ENCODE measurements around the gene AKR1B15. TPM values are rescaled to one million over a fixed set of nuclear protein-coding genes. Genes with fewer than 3 reads are reported as not detected.

Gene AKR1B15
- total RNA-seq, 2 experiments from 2014 or later, result not detected

- DNase-seq, result no peak
- TF ChIP-seq, protein P1, sequence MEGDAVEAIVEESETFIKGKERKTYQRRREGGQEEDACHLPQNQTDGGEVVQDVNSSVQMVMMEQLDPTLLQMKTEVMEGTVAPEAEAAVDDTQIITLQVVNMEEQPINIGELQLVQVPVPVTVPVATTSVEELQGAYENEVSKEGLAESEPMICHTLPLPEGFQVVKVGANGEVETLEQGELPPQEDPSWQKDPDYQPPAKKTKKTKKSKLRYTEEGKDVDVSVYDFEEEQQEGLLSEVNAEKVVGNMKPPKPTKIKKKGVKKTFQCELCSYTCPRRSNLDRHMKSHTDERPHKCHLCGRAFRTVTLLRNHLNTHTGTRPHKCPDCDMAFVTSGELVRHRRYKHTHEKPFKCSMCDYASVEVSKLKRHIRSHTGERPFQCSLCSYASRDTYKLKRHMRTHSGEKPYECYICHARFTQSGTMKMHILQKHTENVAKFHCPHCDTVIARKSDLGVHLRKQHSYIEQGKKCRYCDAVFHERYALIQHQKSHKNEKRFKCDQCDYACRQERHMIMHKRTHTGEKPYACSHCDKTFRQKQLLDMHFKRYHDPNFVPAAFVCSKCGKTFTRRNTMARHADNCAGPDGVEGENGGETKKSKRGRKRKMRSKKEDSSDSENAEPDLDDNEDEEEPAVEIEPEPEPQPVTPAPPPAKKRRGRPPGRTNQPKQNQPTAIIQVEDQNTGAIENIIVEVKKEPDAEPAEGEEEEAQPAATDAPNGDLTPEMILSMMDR (IDR thresholded peaks at IDR 0.05), result no peak
- Mint-ChIP-seq H3K36me3 (ENCODE audit: low read depth) (no peaks in the 10 kb centered on the region), H3K4me1 (ENCODE audit: low read depth) (no peaks in the 10 kb centered on the region), H3K9me3 (no peaks in the 10 kb centered on the region), H3K27ac (no peak overlapping the region), H3K4me3 (no peak overlapping the region), H3K27me3 (peaks cover 45% of the 10 kb centered on the region)
- no peaks in the 10 kb centered on the region for H3K36me3 ChIP-seq (ENCODE audit: insufficient read depth, low read length)
- H3K4me1 ChIP-seq (ENCODE audit: insufficient read depth, low read length), result no peaks in the 10 kb centered on the region
- intact Hi-C loops (cut with DNase I, micrococcal nuclease), result no loop called here
- no peak overlapping the region for H3K27ac ChIP-seq (ENCODE audit: low read depth in 1 of 2, low read length in 2 of 2)
- ChIA-PET CTCF (no interaction called here), POLR2A (no interaction called here)
- ATAC-seq (ENCODE audit: poor library complexity), result no peak
- H3K27me3 ChIP-seq (ENCODE audit: control insufficient read depth in 1 of 2, insufficient read depth in 2 of 2, low read length in 2 of 2), result peaks cover 3 to 5% of the 10 kb centered on the region in 2 experiments
- H3K4me3 ChIP-seq (ENCODE audit: low read length), result no peak overlapping the region
- H3K9me3 ChIP-seq (ENCODE audit: control insufficient read depth in 1 of 2, insufficient read depth in 1 of 2, low read length in 2 of 2), result no peaks in the 10 kb centered on the region
These were observed 78.3 kb downstream of the AKR1B15 start for GRCh38 chr7:134627109-134627774.

- Histone ChIP-seq H3K9me3 (ENCODE audit: control insufficient read depth in 1 of 2, insufficient read depth in 1 of 2, low read length in 2 of 2) (no peaks in the 10 kb centered on the region), H3K4me1 (ENCODE audit: insufficient read depth, low read length) (no peaks in the 10 kb centered on the region), H3K27ac (ENCODE audit: low read depth in 1 of 2, low read length in 2 of 2) (no peak overlapping the region), H3K27me3 (ENCODE audit: control insufficient read depth in 1 of 2, insufficient read depth in 2 of 2, low read length in 2 of 2) (peaks cover 3 to 5% of the 10 kb centered on the region in 2 experiments), H3K4me3 (ENCODE audit: low read length) (no peak overlapping the region), H3K36me3 (ENCODE audit: insufficient read depth, low read length) (no peaks in the 10 kb centered on the region)
- DNase-seq, result no peak
- Mint-ChIP-seq H3K9me3 (no peaks in the 10 kb centered on the region), H3K36me3 (ENCODE audit: low read depth) (no peaks in the 10 kb centered on the region), H3K27me3 (peaks cover 41% of the 10 kb centered on the region), H3K4me1 (ENCODE audit: low read depth) (no peaks in the 10 kb centered on the region), H3K27ac (no peak overlapping the region), H3K4me3 (no peak overlapping the region)
- TF ChIP-seq, protein P1 (IDR thresholded peaks at IDR 0.05), result no peak
- POLR2A ChIA-PET, result no interaction called here
- CTCF ChIA-PET, result no interaction called here
- intact Hi-C loops (cut with DNase I, micrococcal nuclease), result no loop called here
- no peak for ATAC-seq (ENCODE audit: poor library complexity)
These were observed 78.9 kb downstream of the AKR1B15 start for GRCh38 chr7:134627775-134628153.

DNA sequence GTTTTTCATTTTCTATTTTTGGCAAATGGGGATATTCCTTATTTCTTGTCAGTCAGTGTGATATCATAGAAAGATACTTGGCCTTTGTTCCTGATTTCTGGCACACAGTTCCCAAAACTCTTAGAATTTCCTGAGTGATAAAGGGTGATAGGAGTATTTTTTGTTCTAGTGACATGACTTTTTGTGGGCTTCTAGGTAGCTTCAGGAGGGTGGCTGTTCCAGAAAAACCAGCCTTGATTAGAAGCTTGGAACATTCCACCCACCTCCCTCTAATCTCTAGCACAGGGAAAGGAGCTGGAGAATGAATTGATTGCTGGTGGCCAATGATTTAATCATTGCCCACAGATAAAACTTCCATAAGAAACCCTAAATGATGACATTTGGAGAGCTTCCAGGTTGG, 80.5 kb downstream of the AKR1B15 start:
- DNase-seq (no peak), ATAC-seq (ENCODE audit: poor library complexity) (no peak)
- no peak overlapping the region for H3K27ac Mint-ChIP-seq
- Histone ChIP-seq H3K27me3 (ENCODE audit: control insufficient read depth in 1 of 2, insufficient read depth in 2 of 2, low read length in 2 of 2) (peaks cover 3 to 5% of the 10 kb centered on the region in 2 experiments), H3K4me1 (ENCODE audit: insufficient read depth, low read length) (no peaks in the 10 kb centered on the region), H3K4me3 (ENCODE audit: low read length) (no peak overlapping the region), H3K9me3 (ENCODE audit: control insufficient read depth in 1 of 2, insufficient read depth in 1 of 2, low read length in 2 of 2) (no peaks in the 10 kb centered on the region), H3K36me3 (ENCODE audit: insufficient read depth, low read length) (no peaks in the 10 kb centered on the region), H3K27ac (ENCODE audit: low read depth in 1 of 2, low read length in 2 of 2) (no peak overlapping the region)
- no peaks in the 10 kb centered on the region for H3K9me3 Mint-ChIP-seq
- ChIA-PET POLR2A (interaction anchor here (0.6 to 0.9 kb wide), 2 partner anchors 72 to 875 kb away, joined by 3 read pairs; no protein-coding TSS in a partner anchor), CTCF (interaction anchor here (6.4 kb wide), 1 partner anchor 72 kb away, joined by 30 read pairs; no protein-coding TSS in a partner anchor)
- H3K4me1 Mint-ChIP-seq (ENCODE audit: low read depth), result peaks cover 3% of the 10 kb centered on the region
- TF ChIP-seq, protein P1 (IDR thresholded peaks at IDR 0.05), result no peak
- no peak overlapping the region for H3K4me3 Mint-ChIP-seq
- intact Hi-C loops (cut with DNase I, micrococcal nuclease), result no loop called here
- peaks cover 37% of the 10 kb centered on the region for H3K27me3 Mint-ChIP-seq
- H3K36me3 Mint-ChIP-seq (ENCODE audit: low read depth), result no peaks in the 10 kb centered on the region

Other genes starting within 250 kb of the AKR1B15 start
- gene SLC35B4, start 232.2 kb upstream of the AKR1B15 start, total RNA-seq, result 1 to 10 TPM; 5.8 to 7.8 TPM
- gene AKR1B1, start 90.0 kb upstream of the AKR1B15 start, total RNA-seq, result 10 to 100 TPM; 60.6 to 65.5 TPM
- gene AKR1B10, start 21.5 kb upstream of the AKR1B15 start, total RNA-seq, result not detected
- 10 to 100 TPM; 46.3 to 46.6 TPM for gene BPGM, start 97.7 kb downstream of the AKR1B15 start, total RNA-seq
- under 1 TPM in 1 of 2 experiments, not detected in 1; 0.33 TPM for gene CALD1, start 230.5 kb downstream of the AKR1B15 start, total RNA-seq

Data from CD4-positive, alpha-beta T cell (primary cell).